ENCODE data around the gene TSTD1. TPM values are rescaled to one million over a fixed set of nuclear protein-coding genes. Genes with fewer than 3 reads are reported as not detected.
"Not testable (repeated sequence)": the region's sequence is repeated elsewhere in the genome, so short reads cannot be mapped to it uniquely, and the experiment has no call there.

Gene TSTD1
- total RNA-seq, 1 donor from 2014 or later, result 70.2 TPM

DNA sequence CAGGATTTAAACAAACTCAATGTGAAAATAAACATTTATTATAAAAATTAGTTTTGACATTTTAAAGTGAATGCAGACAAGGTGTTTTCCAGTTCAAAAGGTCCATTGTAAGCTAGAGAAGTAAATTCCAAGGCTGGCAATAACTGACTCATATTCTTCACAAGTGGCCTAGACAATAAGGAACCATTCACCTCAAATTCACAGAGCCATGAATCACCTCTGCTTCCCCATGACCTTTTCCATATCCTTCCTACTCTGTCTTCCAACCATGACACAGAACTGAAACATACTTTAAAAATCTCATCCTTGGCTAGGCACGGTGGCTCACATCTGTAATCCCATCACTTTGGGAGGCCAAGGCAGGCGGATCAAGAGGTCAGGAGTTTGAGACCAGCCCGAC is 42.6 kb downstream of the TSTD1 start:
- H3K27me3 Mint-ChIP-seq, result no peaks in the 10 kb centered on the region
- TF ChIP-seq CTCF (IDR thresholded peaks at IDR 0.05), result no peak
- peaks cover 25% of the 10 kb centered on the region for H3K36me3 Mint-ChIP-seq (ENCODE audit: low read depth)
- ATAC-seq (ENCODE audit: low read depth), result no peak
- CTCF ChIA-PET, result interaction anchor here (1.3 to 3.7 kb wide), 8 partner anchors 14 to 386 kb away, joined by 5 to 79 read pairs (median 15); partner anchors contain the start of genes F11R, KLHDC9 and TSTD1
- POLR2A ChIA-PET, result interaction anchor here (2.2 kb wide), 1 partner anchor 101 kb away, joined by 15 read pairs; the partner anchor contains the start of gene KLHDC9
- no peaks in the 10 kb centered on the region for H3K9me3 Mint-ChIP-seq
- intact Hi-C loops (cut with micrococcal nuclease), result loop anchor here (2.0 to 5.0 kb wide), 2 partner anchors 73 to 386 kb away; partner anchors contain the start of gene ARHGAP30
- H3K27ac Mint-ChIP-seq, result no peak overlapping the region
- no peak for DNase-seq
- H3K4me3 Mint-ChIP-seq, result no peak overlapping the region
- H3K4me1 Mint-ChIP-seq, result peaks cover 3% of the 10 kb centered on the region

DNA sequence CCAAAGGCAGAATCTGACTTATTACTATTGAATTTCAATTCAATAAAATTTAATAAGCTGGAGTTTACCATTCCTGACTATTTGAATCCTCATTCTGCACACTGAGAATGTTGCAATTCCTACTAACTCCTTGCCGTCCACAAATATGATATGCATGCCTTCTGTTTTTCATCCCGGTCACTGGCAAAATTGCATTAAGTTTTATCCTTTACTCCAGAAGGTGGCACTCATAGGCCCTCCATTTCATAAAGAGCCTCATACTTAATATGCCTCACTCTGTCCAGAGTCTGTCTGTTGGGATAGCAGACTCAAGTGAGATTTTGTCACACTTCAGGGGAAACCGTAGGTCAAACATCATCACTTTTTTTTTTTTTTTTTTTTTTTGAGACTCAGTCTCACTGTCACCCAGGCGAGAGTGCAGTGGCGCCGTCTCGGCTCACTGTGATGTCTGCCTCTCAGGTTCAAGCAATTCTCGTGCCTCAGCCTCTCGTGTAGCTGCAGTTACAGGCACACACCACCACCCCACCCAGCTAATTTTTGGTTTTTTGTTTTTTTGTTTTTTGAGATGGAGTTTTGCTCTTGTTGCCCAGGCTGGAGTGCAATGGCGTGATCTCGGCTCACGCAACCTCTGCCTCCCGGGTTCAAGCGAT is 45.1 kb downstream of the TSTD1 start:
- TF ChIP-seq CTCF (IDR thresholded peaks at IDR 0.05), result no peak
- H3K4me3 Mint-ChIP-seq, result no peak overlapping the region

DNA sequence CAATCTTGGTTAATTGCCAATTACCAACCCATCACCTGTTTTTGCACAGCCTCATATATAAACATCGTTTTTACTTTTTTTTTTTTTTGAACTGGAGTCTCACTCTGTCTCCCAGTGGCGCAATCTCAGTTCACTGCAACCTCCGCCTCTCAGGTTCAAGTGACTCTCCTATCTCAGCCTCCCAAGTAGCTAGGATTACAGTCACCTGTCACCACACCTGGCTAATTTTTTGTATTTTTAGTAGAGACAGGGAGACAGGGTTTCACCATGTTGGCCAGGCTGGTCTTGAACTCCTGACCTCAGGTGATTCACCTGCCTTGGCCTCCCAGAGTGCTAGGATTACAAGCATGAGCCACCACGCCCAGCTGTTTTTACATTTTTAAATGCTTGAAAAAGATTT is 46.7 kb downstream of the TSTD1 start:
- H3K4me1 Mint-ChIP-seq; H3K27me3 Mint-ChIP-seq; intact Hi-C loops (cut with micrococcal nuclease); ATAC-seq (ENCODE audit: low read depth); DNase-seq; POLR2A ChIA-PET; H3K9me3 Mint-ChIP-seq; H3K27ac Mint-ChIP-seq; H3K4me3 Mint-ChIP-seq; H3K36me3 Mint-ChIP-seq (ENCODE audit: low read depth): not testable (repeated sequence)
- CTCF ChIA-PET, result interaction anchor here (1.1 to 3.6 kb wide), 2 partner anchors 106 to 157 kb away, joined by 3 to 13 read pairs; partner anchors contain the start of gene KLHDC9

More for the DNA sequence above, 45.1 kb downstream of the TSTD1 start:
- peaks cover 8% of the 10 kb centered on the region for H3K4me1 Mint-ChIP-seq
- ATAC-seq (ENCODE audit: low read depth) (no peak), DNase-seq (no peak)
- ChIA-PET CTCF (interaction anchor here (0.9 kb wide), 1 partner anchor 78 kb away, joined by 3 read pairs; no protein-coding TSS in a partner anchor), POLR2A (interaction anchor here (0.7 kb wide), 3 partner anchors 9 to 374 kb away, joined by 3 to 11 read pairs (median 4); partner anchors contain the start of gene F11R)
- H3K9me3 Mint-ChIP-seq, result no peaks in the 10 kb centered on the region
- intact Hi-C loops (cut with micrococcal nuclease), result loop anchor here (1.0 kb wide), 2 partner anchors 105 to 147 kb away; partner anchors contain the start of gene KLHDC9
- peaks cover 4% of the 10 kb centered on the region for H3K36me3 Mint-ChIP-seq (ENCODE audit: low read depth)
- H3K27me3 Mint-ChIP-seq, result no peaks in the 10 kb centered on the region
- H3K27ac Mint-ChIP-seq, result no peak overlapping the region

Other genes with a start within 250 kb of the TSTD1 start
- 63.6 and 71.6 TPM in 2 replicates for gene LY9, start 242.8 kb downstream of the TSTD1 start, total RNA-seq
- gene CD244, start 176.1 kb downstream of the TSTD1 start, total RNA-seq, result not detected in 2 replicates
- not detected in 2 replicates for gene ITLN1, start 153.8 kb downstream of the TSTD1 start, total RNA-seq
- gene ITLN2, start 84.2 kb downstream of the TSTD1 start, total RNA-seq, result not detected in 2 replicates
- gene F11R, start 17.8 kb downstream of the TSTD1 start, total RNA-seq, result 11.1 and 11.6 TPM in 2 replicates
- gene USF1, start 7.0 kb upstream of the TSTD1 start, total RNA-seq, result 134 and 143 TPM in 2 replicates
- 154 and 158 TPM in 2 replicates for gene ARHGAP30, start 30.9 kb upstream of the TSTD1 start, total RNA-seq
- gene NECTIN4, start 50.6 kb upstream of the TSTD1 start, total RNA-seq, result not detected in 2 replicates
- gene KLHDC9, start 59.4 kb upstream of the TSTD1 start, total RNA-seq, result 2.9 and 3.6 TPM in 2 replicates
- 43.8 and 67.9 TPM in 2 replicates for gene PFDN2, start 79.1 kb upstream of the TSTD1 start, total RNA-seq
- gene NIT1, start 79.1 kb upstream of the TSTD1 start, total RNA-seq, result 40.5 and 43.9 TPM in 2 replicates
- 39.5 and 40.5 TPM in 2 replicates for gene DEDD, start 93.7 kb upstream of the TSTD1 start, total RNA-seq
- 107 and 127 TPM in 2 replicates for gene UFC1, start 115.0 kb upstream of the TSTD1 start, total RNA-seq
- gene USP21, start 120.5 kb upstream of the TSTD1 start, total RNA-seq, result 31.9 and 38.1 TPM in 2 replicates
- 31.5 and 40.7 TPM in 2 replicates for gene PPOX, start 127.5 kb upstream of the TSTD1 start, total RNA-seq
- 40.7 and 41.7 TPM in 2 replicates for gene B4GALT3, start 138.5 kb upstream of the TSTD1 start, total RNA-seq
- not detected in 2 replicates for gene ADAMTS4, start 160.1 kb upstream of the TSTD1 start, total RNA-seq
- gene NDUFS2, start 163.4 kb upstream of the TSTD1 start, total RNA-seq, result 69.1 and 73.9 TPM in 2 replicates
- 0.60 and 0.69 TPM in 2 replicates for gene FCER1G, start 176.3 kb upstream of the TSTD1 start, total RNA-seq
- not detected in 2 replicates for gene APOA2, start 184.7 kb upstream of the TSTD1 start, total RNA-seq
- 11.7 and 12.4 TPM in 2 replicates for gene TOMM40L, start 187.1 kb upstream of the TSTD1 start, total RNA-seq
- 0.15 TPM in 1 of 2 replicates, not detected in the other for gene NR1I3, start 199.2 kb upstream of the TSTD1 start, total RNA-seq
- gene PCP4L1, start 219.8 kb upstream of the TSTD1 start, total RNA-seq, result not detected in 2 replicates

Measured in activated B cell treated with CpG ODN at 0.5 μM for 24 hours (primary cell).